ENCODE measurements around the gene LILRB5.
"Not testable (repeated sequence)": the region's sequence is repeated elsewhere in the genome, so short reads cannot be mapped to it uniquely, and the experiment has no call there.

The LILRB5 gene

DNA sequence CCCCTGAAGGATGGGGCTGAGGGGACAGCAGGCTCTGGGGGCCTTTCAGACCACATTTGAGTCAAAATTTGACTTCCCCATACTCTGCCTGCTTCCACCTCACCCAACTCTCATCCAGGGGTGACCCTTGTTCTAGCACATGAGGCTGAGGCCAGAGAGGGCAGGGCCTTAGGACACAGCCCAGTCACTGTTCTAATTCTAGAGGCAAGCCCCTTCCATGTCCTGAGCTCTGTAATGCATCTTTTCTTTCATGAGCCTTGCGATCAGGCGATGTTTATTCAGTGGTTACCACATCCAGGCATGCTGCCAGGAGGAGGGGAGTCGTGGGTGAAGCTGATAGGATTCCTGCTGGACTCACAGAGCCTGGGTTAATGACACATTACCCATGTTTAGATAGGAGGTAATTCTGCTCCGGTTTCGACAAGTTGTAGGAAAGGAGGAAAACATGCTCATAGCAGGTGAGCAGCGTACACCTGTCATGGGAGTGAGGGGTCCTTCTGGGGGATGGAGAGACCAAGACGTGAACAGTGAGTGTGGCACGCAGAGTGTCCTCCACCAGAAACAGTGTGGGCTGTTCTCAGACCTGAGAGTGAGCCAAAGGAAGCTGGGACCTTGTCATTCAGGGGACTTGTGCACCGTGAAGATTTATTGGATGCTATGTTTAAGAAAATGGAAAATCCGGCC lies 47.1 kb downstream of the LILRB5 start:
- DNase-seq = peak; percentile 96

DNA sequence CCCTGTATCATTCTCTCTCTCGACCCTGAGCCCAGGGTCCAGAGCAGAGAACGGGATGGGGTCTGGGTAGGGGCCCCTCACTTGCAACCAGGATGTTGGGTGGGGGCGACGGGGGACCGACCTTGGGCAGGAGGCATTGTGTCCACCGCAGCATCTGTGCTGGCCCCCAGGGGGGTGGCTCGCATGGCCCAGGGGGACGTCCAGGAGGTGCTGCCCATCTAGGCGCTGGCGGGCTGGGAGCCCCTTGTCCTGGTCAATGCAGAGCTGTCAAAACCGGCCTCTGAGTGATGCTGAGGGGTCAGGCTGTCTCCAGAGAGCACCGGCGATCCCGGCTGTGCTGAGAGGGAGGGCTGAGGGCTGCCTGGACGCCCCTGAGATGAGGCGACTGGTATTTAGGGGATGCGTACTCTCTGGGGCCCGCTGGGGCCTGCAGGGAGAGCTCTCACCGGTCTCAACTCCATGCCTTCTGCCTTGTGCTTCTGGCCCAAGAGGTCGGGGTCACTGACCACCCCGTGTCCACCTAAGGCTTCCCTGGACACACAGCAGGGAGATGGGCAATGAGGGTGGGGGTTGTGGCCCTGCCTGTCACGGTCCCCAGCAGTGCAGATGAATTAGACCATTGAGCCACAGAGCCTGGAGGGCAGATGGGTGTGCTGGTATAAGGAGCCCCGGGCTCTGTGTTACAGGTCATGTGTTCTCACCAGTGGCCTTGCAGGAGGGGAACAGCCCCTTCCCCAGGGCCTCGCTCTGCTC lies 47.8 kb downstream of the LILRB5 start:
- peak; percentile 60 for DNase-seq

DNA sequence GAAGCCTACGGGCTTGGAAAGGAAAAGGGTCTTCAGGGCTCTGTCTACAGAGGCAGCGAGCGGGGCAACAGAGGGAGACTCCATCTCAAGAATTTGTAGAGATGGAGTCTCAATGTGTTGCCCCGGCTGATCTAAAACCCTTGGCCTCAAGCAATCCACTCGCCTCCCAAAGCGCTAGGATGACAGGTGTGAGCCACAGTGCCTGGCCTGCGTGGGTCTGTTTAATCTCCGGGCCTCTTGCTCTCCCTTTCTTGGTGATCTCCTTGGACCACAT lies 48.4 kb downstream of the LILRB5 start:
- DNase-seq = no peak

DNA sequence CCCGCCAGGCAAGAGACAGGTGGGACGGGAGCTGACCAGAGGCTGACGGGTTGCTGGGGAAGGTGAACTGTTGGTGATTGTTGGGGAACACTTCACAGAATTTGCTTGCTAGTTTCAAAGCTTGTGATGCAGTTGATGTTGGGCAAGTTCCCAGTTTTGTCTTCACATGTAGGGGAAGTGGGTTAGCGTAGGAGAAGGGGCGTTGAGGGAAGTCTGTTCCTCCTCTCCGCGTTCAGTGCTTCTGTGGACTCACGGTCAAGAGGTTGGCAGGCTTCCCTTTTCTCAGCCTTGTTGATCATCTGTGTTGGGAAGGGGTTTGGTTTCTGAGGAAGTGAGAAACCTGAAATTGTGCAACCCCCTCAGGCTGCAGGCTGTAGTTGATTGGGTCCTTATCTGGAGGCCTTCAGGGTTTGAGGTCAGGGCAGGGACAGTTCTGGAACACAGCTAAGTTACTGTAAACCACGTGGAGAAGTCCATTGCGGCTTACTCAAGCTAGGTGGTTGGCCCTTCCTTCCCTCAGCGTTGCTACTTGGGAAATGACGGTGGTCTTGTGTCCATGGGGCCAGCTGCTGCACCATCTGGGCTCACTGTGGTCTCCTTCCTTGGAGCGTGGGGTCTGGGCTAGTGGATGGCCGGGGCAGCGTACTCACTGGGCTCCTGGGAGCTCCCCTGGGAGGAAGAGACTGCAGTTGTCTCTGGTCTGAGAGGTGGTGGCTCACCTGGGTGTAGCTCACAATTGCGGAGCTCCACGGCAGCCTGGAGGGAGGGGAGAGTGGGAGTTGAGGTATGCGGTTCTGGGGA lies 48.9 kb downstream of the LILRB5 start:
- peak; percentile 38 for DNase-seq

DNA sequence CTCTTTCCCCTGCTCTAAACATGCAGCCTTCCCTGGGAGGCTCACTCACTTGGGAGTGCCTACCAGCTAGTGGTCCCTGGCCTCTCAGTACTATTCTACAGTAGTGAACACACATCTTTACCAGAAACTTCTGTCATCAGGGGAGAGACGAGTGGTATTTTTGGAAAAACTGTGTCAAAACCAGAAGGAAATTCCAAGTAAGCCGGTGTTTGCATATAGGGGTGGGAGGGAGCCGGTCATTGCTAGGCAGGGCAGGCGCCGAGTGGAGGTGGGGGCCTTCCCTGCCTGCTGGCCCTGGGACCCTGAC lies 49.4 kb downstream of the LILRB5 start:
- DNase-seq = no peak

- not testable (repeated sequence) for DNase-seq
Measured at GRCh38 chr19:54207193-54207592, 49.9 kb downstream of the LILRB5 start.

- DNase-seq = no peak
Measured at GRCh38 chr19:54206831-54207177, 50.3 kb downstream of the LILRB5 start.

DNA sequence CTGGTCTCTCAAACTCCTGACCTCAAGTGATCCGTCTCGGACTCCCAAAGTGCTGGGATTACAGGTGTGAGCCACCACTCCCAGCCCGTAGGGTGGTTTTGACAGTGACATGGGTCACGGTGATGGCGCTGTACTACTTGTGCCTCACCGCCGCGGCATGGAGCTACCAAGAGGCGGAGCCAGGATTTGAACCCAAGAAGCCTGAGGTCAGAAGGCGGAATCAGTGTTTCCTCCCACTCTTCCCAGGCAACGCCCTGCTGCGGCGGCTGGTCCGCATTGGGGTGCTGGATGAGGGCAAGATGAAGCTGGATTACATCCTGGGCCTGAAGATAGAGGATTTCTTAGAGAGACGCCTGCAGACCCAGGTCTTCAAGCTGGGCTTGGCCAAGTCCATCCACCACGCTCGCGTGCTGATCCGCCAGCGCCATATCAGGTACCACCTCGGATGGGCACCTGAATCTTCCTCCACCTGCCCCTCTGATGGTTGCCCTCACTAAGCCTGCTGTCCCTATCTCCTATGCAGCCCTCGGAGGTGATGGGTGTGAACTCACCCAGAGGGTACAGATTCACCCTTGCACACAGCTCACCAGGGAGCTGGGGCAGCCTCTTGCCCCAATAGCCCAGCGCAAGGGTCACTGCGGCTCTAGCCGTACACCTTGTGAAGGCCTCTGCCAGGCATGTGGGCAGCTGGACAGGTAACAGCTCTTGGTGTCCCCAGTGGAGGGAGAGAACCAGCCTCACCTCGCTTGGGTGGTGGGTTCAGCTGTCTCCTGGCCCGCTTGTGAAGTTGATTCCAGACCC lies 50.8 kb downstream of the LILRB5 start:
- no peak for DNase-seq

DNA sequence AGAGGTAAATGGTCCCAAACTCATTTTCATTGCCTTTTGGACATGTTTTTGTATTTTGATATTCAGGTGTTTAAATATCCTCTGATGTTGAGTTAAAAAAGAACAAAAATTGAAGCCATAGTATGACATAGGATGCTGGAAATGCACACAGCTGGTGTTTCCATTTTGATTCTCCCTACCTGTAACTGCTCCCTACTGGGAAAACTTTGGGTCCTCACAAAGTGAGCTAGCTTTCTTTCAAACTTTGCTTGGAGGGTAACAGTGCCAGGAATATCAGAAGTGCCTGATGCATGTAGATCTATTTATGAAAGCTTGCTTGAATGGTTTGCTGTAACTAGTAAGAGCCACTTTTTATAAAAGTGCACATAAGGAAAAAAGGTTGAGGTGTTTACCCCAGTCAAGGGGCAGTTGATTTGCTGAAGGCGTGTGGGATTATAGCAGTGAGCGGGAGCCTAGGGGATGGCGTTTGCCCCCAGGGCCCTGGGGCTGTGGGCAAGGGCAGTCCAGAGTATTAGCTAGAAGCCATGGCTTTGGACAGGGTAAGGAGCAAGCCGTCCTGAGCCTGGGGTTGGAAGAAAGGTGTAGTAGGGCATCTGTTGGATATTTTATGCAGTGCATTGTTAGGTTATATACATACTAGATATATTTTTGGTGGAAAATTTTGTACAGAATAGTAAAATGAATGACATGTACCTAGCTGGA lies 52.2 kb downstream of the LILRB5 start:
- DNase-seq = no peak

DNA sequence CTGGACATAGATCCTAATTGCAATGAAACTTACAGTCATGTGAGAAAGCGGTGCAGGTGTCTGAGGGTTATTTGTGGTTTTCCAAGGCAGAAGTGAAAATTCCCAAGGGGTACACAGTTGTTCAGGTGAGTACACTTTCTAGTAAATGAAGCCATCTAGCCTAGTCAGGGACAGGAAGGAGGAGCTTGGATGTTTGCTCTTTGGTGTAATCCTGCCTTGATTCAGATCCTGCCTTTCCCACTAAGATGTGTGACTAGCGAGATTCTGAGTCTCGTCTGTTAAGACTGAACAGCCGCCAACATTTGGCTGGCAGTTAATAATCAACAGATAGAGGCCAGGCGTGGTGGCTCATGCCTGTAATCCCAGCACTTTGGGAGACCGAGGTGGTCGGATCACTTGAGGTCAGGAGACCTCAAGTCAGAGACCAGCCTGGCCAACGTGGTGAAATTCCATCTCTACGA lies 53.9 kb downstream of the LILRB5 start:
- no peak for DNase-seq

GRCh38 chr19:54201980-54202379 lies 55.1 kb downstream of the LILRB5 start:
- no peak for DNase-seq

GRCh38 chr19:54201172-54201701 lies 55.8 kb downstream of the LILRB5 start:
- no peak for DNase-seq
